Hematopoietic multipotent progenitor cell treated with erythropoietin and hydrocortisone succinate and interleukin-3 and kit ligand, for 8 days (in vitro differentiated cells): ENCODE results near the gene ATP8B4.

Experiments used
- DNase-seq: peaks from one replicate; pipeline ENCODE4 v3.0.0-alpha.2; 2015

The ATP8B4 gene

GRCh38 chr15:50059883-50060282, 59.1 kb downstream of the ATP8B4 start:
- no peak for DNase-seq

DNA sequence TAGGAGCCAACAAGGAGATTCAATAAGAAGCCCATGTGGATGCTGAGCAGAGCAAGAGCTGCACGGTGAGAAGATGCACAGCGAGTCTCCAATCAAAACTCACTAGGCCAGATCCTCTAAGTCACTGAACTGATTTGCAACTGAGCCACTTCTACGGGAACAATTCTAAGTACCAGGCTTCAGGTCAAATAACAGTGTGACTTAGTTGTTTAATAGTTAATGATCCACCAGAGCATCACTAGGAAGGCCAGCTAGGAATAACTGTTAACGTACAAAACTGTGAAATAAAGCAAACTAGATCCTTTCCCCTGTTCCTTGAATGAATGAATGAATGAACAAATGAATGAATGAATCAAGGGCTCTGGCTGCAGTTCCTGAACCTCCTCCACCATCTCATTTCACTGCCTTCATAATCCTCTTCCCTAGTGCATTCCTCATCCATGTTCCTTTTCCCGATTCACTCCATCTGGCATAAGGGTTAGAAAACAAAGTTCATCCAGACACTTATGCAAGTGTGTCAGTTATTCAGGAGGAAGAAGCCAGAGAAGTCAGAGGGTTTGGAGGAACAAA, 59.7 kb downstream of the ATP8B4 start:
- DNase-seq = no peak

- DNase-seq = no peak
Measured at GRCh38 chr15:50057905-50058639, 61.0 kb downstream of the ATP8B4 start.

DNA sequence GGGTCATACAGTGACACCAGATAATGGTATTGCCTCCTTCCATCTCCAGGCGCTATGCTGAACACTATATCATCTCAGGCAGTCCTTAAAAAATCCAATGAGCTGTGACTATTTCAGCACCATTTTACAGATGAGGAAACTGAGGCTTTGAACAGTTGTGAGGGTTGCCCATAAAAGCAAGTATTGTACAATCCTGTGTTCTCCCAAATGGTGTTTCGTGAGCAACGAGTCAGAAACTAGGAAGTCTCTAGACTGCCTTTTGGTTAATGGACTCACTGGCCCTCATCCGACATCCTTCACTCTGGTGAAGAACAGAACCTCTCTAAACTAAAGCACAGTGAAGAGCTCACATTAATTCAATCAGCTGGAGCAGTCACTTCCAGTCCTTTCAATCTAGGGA, 61.8 kb downstream of the ATP8B4 start:
- no peak for DNase-seq

DNA sequence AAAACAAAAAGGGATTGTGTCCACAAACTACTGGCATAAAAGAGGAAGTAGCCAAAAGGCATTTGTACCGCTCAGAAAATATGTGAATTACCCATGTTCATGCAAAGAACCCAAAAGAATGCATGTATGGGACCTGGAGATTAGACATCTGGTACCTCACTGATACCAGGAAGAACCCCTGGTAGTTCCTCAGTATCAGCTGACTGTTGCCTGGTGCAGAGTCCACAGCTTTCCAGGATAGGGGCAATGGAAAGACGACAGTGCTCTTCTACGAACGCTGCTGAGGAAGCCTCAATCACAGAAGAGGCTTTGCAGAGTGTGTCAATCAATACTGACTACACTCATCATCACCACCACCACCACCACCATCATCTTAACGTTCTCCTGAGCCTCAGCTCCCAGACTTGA, 63.3 kb downstream of the ATP8B4 start:
- peak; percentile 66 for DNase-seq

- DNase-seq = no peak
Measured at GRCh38 chr15:50055332-50055731, 63.7 kb downstream of the ATP8B4 start.

DNA sequence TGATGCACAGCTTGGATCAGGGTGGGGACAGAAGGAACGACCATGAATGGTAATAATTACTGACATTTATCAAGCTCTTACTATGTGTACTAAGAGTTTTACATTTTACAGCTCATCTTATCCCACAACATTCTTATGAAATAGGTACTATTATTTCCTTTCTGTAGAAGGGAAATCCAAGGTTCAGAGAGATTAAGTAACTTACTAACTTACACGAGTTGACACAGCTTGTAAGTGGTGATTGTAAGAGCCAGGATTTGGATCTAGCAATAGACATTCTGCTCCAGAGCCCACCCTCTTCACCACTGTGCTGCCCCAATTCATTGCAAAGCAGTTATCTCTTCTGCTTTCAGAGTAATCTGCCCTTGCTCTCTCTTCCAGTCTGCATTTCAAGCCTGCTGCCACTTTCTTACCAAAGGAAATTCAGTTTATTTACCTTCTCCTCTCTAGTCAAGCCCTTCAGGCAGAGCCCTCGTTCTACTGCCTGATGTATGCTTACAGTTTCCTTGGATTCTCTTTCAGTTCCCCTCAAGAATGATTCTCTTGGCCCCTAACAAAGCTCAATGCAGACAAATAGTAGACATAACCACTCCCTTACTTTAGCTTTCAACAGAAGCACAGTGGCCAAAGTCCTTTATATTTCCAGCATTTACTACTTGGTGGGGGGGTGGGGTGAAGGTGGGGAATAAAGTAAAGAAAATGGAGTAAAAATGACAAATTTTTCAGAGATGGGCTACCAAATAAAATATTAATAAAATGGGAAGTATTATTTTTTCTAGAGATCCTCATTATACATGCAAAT, 65.8 kb downstream of the ATP8B4 start:
- DNase-seq = no peak

GRCh38 chr15:50051811-50052419, 67.1 kb downstream of the ATP8B4 start:
- peak; percentile 58 for DNase-seq

DNA sequence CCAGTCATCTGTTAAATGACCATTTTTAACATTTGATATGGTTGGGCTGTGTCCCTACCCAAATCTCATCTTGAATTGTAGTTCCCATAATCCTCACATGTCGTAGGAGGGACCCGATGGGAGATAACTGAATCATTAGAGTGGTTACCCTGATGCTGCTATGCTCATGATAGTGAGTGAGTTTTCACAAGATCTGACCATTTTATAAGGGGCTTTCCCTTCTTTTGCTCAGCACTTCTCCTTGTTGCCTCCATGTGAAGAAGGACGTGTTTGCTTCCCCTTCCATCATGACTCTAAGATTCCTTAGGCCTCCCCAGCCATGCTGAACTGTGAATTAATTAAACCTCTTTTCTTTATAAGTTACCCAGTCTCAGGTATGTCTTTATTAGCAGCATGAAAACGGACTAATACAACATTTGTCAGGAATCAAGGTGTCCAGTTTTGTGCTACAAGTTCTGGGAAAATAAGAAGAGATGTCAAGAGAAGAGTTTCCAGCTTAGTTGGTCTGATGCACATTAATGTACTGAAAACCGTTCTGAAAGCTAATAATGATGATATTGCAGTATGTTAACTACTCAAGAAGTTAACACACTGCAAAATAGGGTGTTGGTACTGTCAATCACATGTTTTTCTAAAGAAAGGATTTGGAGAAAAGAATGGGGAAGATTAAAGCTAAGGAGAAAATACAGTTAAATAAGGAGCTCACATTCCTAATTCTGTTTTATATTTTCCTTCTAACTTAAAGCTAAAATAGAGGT, 67.9 kb downstream of the ATP8B4 start:
- no peak for DNase-seq

DNA sequence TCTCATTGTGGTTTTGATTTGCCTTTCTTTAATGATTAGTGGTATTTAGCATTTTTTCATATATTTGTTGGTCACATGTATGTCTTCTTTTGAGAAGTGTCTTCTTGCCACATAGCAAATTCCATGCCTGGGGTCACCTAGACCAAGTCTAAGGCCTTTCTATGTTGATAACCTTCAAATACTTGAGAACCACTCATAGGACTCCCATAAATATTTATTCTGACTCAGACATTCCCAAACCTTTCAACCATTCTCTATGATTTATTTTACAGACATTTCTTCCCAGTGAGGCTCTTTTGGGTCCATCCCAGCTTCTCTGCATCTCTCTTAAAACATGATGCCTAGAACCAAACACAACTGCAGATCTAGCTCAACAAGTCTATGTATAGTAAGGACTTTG, 69.2 kb downstream of the ATP8B4 start:
- no peak for DNase-seq

- no peak for DNase-seq
Measured at GRCh38 chr15:50046867-50047266, 72.2 kb downstream of the ATP8B4 start.

DNA sequence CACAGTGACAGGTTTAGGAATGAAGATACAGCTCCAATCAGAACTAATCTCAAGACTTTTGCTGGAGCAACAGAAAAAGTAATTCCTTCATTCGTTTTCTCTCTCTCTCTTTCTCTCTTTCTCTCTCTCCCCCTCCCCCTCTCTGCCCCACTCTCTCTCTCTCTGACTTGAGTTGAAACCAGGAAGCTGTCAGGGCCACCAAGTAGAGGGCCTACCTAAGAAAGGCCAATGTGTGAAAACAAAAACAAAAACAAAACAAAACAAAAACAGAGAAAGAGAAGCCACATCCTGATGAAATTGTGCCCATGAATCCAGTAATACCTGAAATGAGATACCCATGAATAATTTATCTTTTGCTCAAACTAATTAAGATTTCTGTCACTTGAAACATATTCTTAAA, 72.9 kb downstream of the ATP8B4 start:
- no peak for DNase-seq

- no peak for DNase-seq
Measured at GRCh38 chr15:50044904-50045303, 74.1 kb downstream of the ATP8B4 start.

GRCh38 chr15:50044406-50044805, 74.6 kb downstream of the ATP8B4 start:
- no peak for DNase-seq

- DNase-seq = no peak
Measured at GRCh38 chr15:50042775-50043174, 76.3 kb downstream of the ATP8B4 start.

- no peak for DNase-seq
Measured at GRCh38 chr15:50030456-50030855, 88.6 kb downstream of the ATP8B4 start.

DNA sequence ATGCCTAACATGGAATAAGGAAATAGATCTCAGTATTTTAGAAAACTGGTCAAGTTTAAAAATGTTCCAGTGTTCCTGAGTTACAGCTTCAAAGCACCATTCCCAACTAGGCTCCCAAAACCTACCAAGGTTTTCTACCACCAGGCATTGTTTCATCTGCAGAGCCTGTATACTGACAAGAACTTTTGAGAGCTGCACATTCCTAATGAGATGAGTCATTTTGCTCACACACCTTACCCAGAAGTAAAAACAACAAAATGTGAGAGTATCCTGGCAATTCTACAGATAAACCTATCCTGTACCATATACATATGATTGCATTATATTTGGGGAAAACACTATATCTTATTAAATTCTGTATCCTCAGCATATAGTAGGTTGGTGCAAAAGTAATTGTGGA, 90.7 kb downstream of the ATP8B4 start:
- DNase-seq = no peak

GRCh38 chr15:50024281-50024680, 94.8 kb downstream of the ATP8B4 start:
- DNase-seq = no peak

GRCh38 chr15:50018491-50018890, 100.5 kb downstream of the ATP8B4 start:
- no peak for DNase-seq

DNA sequence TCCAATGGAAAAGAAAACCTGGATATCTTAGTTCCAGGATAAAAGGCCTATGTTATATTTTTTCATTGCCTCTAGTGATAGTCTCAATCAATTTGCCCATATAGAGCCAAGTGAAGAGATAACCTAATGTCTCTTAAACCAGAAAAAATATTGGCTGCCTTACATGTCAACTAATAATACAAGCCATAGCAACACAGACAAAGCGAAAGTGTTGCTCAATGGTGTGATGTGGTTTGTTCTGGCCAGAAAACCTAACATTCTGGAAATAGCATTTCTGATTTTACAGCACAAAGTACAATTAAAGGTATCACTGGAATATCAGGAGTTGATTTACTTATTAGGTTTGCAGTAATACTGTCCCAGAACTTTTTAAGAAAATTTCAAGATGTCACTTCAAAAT, 101.5 kb downstream of the ATP8B4 start:
- DNase-seq = no peak

DNA sequence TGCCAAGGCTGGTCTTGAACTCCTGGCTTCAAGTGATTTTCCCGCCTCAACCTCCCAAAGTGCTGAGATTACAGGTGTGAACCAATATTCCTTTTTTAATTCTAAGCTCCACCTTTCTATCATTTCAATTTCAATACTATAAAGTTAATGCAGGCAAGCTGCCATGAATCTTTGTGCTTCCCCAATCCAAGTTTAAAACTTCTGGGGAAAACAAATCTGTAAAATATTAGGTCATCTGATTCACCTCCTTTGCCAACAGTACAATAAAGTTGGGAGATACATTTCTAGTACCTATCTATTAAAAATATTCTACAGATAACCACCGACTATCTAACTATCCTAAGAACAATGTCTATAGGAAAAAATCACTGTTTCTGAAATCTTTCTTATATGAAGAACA, 102.1 kb downstream of the ATP8B4 start:
- no peak for DNase-seq

DNA sequence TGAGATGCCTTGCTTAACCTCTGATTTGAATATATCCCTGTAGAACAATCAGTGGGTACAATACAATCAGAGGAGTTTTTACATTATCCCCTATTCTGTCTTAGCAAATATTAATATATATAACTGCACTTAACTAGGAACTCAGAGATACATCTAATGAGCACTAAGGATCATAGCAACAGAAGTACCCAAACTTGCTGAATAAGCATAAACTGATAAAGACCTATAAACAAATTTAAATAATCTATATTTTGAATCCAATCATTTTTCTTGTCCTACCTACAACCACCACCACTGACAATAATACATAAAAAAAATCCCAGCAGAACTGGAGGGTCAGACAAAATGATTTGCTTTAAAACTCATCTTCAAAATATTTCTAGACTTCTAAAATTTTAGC, 106.2 kb downstream of the ATP8B4 start:
- DNase-seq = no peak

- no peak for DNase-seq
Measured at GRCh38 chr15:50009634-50010033, 109.4 kb downstream of the ATP8B4 start.
